C4-2B (cell line): ENCODE results near the gene PRDX5.

Experiments used
- H3K27ac ChIP-seq: fragments of 450-650 bp; 2 replicates; pipeline ENCODE4 v1.5.1; 2017
- ZFX ChIP-seq: fragments of 450-650 bp; IDR thresholded peaks from 2 replicates; pipeline ENCODE4 v1.6.1; 2017
- TF ChIP-seq, protein P1 (sequence below): fragments of 450-650 bp; conservative IDR thresholded peaks from 2 replicates; pipeline ENCODE4 v1.5.1; 2017; ENCODE audit warnings: mild to moderate bottlenecking

PRDX5 gene

DNA sequence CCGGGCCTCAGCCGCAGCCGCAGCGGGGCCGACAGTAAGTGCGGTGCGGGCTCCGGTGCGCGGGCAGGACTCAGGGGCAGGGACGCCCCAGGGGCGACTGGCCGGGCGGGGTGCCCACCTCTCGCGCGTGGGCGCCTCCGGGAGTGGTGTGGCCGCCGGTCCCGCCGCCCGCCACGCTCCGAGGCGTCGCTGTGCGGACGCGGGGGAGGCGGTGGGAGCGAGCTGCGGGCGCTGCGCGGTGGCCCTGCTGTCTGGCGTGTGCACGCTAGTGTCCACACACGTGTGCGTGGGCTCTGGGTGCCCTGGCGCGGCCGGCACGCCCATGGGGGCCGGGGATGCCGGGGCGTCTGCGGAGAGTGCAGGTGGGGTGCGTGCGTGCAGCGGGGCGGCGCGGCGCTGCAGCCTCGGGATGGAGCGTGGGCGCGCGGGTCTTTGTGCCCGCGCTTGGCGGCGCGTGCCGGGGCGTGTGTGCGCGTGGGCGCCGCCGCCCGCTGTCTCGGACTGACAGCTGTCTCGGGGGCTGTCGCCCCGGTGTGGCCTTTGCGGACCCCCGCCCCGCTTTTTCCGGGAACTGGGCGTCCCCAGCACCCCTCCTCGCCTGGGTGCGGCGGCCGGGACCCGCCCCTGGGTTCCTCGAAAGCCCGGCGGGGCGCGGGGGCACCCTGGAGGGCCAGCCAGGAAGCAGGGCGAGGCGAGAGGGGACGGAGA lies 26.0 kb upstream of the PRDX5 start:
- H3K27ac ChIP-seq: no peak overlapping the region
- TF ChIP-seq, protein P1, sequence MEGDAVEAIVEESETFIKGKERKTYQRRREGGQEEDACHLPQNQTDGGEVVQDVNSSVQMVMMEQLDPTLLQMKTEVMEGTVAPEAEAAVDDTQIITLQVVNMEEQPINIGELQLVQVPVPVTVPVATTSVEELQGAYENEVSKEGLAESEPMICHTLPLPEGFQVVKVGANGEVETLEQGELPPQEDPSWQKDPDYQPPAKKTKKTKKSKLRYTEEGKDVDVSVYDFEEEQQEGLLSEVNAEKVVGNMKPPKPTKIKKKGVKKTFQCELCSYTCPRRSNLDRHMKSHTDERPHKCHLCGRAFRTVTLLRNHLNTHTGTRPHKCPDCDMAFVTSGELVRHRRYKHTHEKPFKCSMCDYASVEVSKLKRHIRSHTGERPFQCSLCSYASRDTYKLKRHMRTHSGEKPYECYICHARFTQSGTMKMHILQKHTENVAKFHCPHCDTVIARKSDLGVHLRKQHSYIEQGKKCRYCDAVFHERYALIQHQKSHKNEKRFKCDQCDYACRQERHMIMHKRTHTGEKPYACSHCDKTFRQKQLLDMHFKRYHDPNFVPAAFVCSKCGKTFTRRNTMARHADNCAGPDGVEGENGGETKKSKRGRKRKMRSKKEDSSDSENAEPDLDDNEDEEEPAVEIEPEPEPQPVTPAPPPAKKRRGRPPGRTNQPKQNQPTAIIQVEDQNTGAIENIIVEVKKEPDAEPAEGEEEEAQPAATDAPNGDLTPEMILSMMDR: no peak
- no peak for TF ChIP-seq ZFX

DNA sequence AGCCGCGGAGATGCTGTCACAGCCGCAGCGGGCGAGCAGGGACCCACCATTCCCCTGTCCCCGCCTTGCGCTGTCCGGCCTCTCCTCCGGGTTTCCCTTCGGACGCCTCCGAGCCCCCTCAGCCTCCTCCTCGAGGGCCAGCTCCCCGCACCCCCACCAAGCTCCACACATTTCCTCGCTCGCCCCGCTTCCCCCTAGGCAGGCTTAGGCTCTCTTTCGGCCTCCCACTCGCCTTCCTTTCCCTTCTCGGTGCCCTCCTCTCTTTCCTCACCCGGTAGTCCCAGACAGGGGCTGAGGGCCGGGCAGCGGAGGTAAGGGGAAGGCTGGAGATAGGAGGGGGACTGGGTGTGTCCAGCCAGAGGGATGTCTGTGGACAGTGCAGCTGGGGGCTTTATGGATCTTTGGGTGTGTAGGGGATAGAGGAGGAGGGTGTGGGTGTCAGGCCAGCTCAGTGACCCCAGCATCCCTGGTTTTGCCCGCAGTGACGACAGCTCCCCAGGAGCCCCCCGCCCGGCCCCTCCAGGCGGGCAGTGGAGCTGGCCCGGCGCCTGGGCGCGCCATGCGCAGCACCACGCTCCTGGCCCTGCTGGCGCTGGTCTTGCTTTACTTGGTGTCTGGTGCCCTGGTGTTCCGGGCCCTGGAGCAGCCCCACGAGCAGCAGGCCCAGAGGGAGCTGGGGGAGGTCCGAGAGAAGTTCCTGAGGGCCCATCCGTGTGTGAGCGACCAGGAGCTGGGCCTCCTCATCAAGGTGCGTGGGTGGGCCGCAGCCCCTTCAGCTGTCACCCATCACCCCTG lies 25.3 kb upstream of the PRDX5 start:
- TF ChIP-seq ZFX: no peak
- TF ChIP-seq, protein P1: no peak
- no peak overlapping the region for H3K27ac ChIP-seq

DNA sequence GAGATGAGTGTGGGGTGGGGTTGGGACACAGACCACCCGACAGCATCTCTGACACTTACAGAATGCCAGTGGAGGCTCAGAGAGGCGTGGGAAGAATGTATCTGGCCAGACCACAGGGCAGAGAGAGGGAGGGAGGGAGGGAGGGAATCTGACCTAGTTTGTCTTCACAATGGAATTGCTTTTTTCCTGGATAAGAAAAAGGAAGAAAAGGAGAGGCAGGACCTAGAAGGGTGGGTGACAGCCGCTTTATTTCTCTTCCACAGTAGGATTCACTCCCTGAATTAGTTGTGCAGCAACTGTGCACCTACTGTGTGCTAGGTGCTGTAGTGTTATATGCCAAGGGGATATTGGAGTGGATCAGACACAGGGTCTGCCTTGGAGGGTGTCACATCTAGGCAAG lies 23.1 kb upstream of the PRDX5 start:
- TF ChIP-seq, protein P1: no peak
- TF ChIP-seq ZFX: no peak
- H3K27ac ChIP-seq: no peak overlapping the region

DNA sequence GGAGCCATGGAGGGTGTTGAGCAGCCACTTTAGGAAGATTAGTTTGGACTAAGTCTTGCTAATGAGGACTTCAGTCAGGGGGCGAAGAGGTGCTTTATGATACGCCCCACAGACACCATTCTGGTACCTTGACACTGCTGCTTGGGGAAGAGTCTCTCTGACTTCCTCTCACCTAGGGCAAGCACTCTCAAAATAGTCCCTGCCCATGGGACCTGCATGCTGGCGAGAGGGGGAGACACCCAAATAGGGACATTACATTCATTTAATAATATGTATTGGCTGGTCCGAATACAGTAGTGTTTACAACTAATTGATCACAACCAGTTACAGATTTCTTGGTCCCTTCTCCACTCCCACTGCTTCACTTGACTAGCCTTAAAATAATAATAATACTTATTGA lies 22.2 kb upstream of the PRDX5 start:
- TF ChIP-seq, protein P1: no peak
- TF ChIP-seq ZFX: no peak
- no peak overlapping the region for H3K27ac ChIP-seq

DNA sequence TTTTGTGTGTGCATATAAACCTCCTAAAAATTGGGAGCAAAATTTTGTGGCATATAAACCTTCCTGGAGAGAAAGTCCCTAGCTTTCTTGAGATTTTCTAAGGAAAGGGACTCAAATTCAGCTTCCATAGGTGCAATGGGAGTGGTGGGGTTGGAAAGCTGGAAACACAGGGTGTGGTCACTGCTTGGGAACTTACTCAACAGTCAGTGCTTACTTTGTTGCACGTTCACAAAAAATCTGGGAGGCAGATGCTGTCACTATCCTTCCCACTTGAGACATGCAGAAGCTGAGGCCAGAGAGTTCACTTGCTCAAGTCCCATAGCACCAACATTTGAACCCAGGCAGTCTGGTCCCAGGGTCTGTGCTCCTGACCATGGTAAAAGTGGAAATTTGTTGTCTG lies 21.7 kb upstream of the PRDX5 start:
- TF ChIP-seq ZFX: no peak
- TF ChIP-seq, protein P1: no peak
- H3K27ac ChIP-seq: no peak overlapping the region

DNA sequence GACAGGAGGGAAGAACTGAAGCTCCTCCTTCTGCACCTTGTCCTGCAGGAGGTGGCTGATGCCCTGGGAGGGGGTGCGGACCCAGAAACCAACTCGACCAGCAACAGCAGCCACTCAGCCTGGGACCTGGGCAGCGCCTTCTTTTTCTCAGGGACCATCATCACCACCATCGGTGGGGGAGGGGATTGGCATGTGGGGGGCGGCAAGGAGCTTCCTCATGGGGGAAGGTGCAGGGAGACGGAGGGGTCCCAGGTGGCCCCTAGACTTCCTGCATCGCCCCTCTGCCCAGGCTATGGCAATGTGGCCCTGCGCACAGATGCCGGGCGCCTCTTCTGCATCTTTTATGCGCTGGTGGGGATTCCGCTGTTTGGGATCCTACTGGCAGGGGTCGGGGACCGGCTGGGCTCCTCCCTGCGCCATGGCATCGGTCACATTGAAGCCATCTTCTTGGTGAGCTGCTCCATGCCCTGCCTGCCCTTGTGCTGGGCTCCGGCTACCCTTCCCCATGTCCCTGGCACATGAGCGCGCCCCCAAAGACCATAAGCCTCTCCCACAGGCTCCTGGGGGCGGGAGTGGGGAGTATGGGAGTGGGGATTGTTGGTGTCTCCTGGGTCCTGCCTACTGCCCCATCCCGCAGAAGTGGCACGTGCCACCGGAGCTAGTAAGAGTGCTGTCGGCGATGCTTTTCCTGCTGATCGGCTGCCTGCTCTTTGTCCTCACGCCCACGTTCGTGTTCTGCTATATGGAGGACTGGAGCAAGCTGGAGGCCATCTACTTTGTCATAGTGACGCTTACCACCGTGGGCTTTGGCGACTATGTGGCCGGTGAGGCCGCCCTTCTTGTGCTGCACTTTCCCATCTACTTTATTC lies 20.9 kb upstream of the PRDX5 start:
- no peak overlapping the region for H3K27ac ChIP-seq
- no peak for TF ChIP-seq ZFX
- TF ChIP-seq, protein P1: no peak
